ENCODE results near the gene WASL.

The WASL gene

GRCh38 chr7:123695944-123696677 lies 52.7 kb downstream of the WASL start:
- DNase-seq (ENCODE audit: low read depth in 2 of 2) = no peak

DNA sequence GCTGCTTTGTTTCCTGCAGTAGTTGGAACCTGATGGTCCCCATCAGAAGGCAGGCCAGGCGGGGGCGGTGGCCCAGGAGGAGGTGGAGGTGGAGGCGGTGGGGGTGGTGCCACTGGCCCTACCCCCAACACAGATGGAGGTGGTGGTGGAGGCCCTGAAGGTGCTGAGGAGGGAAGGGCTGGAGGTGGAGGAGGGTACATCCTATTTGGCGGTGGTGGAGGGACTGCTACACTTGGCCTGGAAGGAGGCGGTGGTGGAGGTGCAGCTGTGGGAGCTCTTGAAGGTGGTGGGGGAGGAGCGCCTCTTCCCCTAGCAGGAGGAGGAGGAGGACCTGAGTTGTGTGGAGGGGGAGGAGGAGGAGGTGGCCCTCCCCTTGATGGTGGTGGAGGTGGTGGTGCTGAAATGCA lies 56.3 kb downstream of the WASL start:
- DNase-seq (ENCODE audit: low read depth in 2 of 2) = no peak

DNA sequence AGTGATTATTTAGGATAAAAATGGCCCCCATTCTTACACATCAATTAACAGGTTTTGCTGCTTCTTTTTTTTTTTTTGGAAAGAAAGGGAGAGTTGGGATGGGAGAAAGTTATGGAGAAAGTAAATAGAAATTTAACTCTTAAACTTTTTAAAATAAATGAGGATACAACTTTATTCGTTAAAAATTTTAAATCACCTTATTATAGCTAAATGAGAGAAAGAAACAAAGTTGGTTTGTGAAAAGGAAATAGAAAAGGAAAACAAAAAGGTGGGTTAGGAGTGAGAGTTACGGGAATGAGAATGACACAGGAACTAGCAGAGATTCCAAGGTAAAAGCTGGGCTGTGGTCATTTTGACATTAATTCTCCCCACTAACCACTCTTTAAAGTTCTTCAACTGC lies 58.3 kb downstream of the WASL start:
- DNase-seq (ENCODE audit: low read depth in 2 of 2) = no peak

DNA sequence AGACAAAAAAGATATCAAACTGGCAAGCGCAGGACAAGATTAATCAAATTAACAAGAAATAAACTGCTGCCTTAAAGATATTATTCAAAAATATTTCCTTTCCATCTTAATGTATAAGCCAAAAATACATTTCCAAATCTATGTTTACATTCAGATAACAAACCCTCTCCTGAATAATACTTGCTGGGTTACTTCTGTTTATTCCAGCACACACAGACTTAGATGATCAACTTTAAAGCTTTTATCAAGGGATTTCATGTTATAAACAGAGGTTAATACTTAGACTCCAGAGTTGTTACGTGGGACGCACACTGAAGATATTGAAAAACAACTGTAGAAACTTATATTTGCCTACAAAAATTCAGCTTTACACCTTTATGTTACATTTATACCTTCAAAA lies 59.6 kb downstream of the WASL start:
- no peak for DNase-seq (ENCODE audit: low read depth in 2 of 2)

DNA sequence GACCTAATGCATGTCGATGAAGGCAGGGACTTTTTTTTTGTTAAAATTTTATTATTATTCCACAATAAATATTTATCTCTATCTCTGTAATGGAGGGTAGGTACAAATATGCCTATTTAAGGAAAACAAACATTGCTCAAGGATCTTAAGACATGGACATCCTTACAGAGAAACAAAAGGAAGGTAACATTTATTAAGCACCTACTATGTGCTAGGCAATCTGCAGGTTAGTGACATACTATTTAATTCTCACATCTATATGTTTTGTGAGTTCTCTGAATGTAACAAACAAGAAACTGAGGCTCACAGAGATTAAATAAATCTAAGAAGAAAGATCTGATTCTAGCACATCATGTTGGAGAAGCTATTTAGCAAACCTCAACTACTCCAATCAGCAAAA lies 61.1 kb downstream of the WASL start:
- DNase-seq (ENCODE audit: low read depth in 2 of 2) = no peak

GRCh38 chr7:123687161-123687560 lies 61.6 kb downstream of the WASL start:
- no peak for DNase-seq (ENCODE audit: low read depth in 2 of 2)

DNA sequence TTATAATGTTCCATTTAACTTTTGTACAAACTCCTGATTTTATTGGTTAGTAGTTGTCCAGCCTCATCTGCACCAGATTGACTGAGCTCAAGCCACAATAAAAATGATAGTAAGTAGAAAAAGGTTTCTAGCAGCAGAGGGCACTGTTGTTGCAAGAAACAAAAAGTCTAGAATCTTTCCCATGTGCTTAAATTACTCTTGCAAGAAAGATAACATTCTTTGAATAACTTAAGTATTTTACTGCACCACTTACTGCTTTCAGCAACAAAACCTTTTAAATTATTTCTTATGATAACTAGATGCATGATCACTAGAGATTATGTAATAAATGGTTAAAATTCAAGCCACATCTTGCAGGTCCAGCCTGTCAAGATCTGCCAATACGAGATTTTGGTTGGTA lies 66.1 kb downstream of the WASL start:
- DNase-seq (ENCODE audit: low read depth in 2 of 2) = no peak

GRCh38 chr7:123681561-123681960 lies 67.2 kb downstream of the WASL start:
- DNase-seq (ENCODE audit: low read depth in 2 of 2) = no peak

DNA sequence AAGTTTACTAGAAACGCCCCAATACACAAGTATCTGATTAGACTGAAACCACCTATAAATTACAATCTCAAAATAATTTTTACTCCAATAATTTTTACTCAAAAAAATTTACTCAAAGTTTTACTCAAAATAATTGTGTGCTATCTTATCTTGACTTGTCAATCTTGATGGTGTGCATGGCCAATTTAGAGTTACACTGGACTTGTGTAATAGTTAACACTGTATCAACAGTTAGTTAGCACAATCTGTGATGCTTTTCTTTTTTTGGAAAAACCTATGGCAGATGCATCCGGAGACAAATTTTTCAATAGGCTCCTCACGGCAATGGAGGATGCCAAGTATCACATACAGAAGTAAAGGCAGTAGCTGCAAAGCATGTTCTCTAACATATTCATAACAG lies 68.2 kb downstream of the WASL start:
- DNase-seq (ENCODE audit: low read depth in 2 of 2) = no peak

DNA sequence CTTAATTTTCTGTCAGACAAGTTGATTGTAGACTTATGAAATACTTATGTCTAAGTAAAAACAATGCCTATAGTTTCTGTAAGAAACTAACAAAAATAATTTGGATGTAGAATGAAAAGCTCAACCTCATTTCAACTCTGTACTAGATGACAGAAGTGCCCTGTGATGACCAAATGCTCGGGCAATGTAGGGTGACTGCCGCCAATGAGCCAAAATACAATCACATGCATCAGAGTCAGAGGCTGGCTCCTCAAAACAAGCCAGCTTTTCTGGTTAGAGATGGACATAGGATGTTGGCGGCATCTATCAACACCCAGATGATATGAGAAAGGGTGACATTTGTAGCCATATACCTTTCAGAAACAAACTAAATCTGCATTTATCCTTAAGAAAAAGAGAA lies 69.2 kb downstream of the WASL start:
- no peak for DNase-seq (ENCODE audit: low read depth in 2 of 2)

DNA sequence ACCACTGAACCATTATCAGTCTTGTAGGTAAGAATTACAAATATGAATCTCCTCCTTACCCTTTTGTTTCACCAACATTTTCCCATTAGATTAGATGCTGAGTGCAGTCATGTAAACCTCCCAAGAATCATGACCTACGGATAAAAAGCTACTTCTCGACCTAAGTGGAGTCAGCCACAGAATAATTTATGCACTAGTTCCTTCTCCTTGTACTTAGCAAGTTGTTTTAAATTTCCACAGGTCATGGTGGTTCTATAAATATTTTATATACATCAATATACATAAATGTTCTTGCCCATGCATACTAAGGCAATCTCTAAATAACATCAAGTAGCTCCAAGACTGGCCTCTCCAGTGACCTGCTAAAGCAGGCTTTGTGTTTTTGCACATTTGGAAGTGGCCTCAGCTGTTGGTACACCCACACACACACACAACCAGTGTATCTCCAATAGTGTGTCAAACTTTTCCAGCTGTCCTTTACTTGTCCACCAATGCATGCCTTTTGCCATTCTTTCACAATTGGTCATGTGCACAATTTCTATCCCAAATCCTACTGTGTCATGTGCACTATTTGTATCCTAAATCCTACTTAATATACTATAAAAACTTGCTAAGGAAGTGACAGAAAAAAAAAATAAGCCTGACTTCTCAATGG lies 71.6 kb downstream of the WASL start:
- no peak for DNase-seq (ENCODE audit: low read depth in 2 of 2)

DNA sequence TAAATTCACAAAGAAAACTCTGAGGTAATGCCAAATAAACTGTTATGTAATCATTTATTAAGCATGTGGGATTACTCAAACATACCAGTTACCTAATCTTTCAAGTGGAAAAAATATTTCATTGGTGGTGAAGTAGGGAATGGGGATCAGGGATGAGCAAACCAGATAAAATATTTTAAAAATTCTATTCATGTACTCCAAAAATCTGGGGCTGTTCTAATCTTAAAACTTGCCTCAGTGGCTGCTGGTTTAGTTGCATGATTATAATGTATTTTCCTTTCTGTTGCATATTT lies 73.7 kb downstream of the WASL start:
- DNase-seq (ENCODE audit: low read depth in 2 of 2) = no peak

GRCh38 chr7:123674399-123675180 lies 74.2 kb downstream of the WASL start:
- no peak for DNase-seq (ENCODE audit: low read depth in 2 of 2)

DNA sequence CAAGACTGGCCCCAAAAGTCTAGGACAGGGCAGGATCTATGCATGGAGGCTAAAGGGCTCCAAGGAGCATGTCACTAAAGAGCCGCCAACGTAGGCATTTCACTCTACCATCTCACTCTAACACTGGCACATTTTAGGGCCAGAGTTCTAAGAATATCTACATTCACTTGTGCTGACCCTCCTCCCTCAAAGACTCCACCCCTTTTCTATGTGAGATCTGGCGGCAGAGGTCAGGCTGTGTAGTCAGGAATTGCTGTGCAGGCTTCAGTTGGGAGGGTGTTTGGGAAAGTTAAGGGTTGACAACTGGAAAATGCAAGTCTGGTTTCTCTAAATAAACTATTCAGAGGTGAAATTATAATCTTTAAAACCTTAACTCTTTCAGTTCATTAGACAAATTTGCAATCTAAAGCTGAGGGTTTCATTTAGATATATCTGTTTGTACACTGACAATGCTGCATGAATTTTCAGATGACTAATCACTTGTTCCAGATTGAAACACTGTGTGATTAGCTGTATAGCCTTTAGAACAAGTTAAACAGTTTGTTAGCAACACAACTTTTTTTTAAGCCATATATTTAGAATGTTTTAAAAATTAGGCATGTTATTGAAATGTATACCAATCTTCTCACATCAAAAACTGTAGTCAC lies 74.9 kb downstream of the WASL start:
- no peak for DNase-seq (ENCODE audit: low read depth in 2 of 2)

DNA sequence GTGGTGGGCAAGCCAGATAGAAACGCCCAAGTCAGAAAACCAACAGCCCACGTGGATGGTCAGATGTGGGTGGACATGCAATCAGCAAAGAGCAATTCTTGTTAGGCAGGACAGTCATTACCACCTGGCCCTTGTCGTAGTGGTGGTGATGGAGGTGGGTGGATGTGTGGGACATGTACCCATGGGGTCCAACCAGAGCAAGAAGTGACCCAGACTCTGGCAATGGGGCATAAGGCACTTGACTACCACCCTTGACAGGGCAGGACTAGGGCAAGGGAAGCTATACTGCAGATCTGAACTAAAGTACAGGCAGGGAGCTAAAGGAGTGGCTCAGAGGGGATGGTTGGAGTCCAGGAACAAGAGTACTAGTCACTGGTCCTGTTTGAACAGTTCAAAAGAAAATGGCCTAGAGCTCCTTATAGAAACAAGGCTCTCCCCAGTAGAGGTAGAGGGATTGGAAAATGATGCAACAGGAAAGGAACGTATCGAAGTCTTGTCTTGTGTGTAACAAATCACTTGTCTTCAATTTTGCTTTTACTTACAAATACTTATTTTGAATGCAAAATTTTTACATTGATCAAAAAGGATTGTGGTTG lies 75.6 kb downstream of the WASL start:
- no peak for DNase-seq (ENCODE audit: low read depth in 2 of 2)

DNA sequence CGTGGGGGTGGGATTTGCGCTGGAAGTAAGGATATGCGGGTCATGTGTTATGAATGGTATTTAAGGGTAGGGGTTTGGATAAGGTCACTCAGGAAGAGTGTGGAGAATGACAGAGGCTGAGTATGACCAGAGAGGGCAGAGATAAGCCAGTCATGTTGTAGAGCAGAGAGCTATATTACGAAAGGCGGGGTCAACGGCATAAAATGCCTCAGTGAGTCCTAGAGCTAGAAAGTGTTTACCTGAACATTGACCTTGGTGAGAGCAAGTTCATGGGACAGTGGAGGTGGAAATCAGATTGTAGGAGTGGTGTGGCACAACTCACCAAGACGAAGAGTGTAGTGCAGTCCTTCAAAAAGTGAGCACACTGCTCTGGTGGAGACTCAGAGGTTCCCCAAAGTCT lies 79.3 kb downstream of the WASL start:
- DNase-seq (ENCODE audit: low read depth in 2 of 2) = no peak

- DNase-seq (ENCODE audit: low read depth in 2 of 2) = no peak
Measured at GRCh38 chr7:123666492-123666891, 82.3 kb downstream of the WASL start.

DNA sequence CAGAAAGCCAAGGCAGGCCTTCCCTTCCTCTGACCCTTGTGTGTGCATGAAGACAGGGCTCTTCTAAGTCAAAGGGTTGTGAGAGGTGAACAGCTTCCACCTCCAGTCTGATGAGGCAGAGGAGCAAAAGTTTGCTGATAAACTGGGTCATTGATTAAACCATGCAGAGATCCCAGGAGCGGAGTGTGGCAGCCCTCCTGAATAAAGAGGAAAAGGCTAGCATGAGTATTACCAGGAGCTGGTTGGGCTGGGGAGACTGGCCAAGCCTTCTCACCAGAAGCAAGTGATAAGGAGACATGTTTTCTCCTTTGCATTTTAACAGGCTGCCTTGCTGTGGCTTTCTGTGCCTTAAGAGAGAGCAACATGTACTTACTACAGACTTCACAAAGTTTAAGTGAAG lies 82.9 kb downstream of the WASL start:
- DNase-seq (ENCODE audit: low read depth in 2 of 2) = no peak

DNA sequence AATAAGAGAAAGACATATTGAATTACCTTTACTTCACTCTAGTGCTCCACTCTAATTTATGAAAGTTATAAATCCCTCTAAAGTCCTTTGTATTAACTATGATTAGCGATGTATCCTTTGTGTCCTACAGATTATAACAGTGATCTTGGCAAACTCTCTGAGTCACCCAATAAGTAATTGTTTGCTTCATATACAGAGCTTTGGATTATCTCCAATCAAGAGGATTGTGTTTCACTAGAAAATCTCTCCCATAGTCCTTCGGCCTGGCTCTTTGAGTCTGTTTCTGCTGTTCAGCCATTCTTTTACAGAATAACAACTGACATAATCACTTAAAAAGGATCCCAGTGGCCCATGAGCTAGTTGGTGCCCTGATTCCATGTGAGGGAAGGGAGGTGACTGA lies 83.6 kb downstream of the WASL start:
- no peak for DNase-seq (ENCODE audit: low read depth in 2 of 2)

DNA sequence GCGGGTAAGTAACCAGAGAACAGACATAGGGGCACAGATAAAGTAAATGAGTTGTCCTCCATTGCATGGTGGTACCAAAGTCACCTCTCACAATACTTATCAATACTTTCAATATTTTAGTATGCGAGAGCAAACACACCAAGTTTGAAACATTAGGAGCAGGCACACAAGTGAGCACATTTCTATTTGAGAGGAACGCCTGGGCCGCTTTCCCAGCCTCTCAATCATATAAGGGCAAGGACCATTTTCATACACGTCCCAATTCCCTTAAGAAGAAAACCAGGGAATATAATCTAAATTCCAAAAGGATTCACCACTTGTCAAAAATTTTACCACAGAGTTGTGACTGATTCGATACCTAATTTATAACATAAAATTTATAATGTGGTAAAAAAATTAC lies 85.6 kb downstream of the WASL start:
- no peak for DNase-seq (ENCODE audit: low read depth in 2 of 2)

DNA sequence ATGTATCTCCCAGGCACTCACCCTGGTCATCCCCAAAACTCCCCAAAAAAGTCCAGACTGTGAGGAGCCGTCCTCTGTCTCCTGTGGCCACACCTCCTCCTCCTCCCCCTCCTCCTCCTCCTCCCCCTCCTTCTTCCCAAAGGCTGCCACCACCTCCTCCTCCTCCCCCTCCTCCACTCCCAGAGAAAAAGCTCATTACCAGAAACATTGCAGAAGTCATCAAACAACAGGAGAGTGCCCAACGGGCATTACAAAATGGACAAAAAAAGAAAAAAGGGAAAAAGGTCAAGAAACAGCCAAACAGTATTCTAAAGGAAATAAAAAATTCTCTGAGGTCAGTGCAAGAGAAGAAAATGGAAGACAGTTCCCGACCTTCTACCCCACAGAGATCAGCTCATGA lies 86.0 kb downstream of the WASL start:
- no peak for DNase-seq (ENCODE audit: low read depth in 2 of 2)

- no peak for DNase-seq (ENCODE audit: low read depth in 2 of 2)
Measured at GRCh38 chr7:123662293-123662692, 86.5 kb downstream of the WASL start.
